Measurements from ENCODE around the gene RIMS3.

DNA sequence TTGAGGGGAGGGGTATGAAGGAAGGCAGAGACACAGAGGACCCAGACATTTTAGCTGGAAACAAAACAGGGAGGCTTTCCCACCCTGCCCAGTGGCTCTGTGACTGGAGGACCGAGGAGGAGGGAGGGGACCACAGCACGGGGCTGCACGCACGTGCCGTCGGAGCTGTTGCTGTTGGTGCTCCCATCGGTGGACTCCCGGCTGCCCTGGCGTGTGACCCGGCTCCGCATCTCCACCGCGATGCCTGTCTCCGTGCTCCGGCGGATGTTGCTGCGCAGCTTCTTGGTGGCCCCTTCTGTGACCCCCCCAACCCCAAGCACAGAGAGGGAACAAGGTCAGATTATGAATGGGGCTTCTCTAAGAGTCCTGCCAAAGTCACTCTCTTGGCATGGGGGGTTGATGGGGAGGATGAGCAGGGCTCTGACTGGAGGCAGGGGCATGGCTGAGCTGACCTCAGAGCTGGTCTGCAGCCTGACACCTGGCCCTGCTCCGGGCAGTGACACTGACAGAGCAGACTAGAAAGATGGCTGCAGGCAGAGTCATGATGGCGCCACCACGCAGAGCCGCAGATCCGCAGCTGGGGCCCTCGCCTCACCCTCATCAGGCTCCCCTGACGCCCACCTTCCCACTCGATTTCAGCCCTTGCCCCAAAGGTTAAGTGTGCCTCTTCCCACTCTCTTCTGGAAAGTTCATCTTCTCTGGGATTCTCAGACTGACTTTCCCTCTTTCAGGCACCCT, 29.6 kb downstream of the RIMS3 start:
- no peak for TF ChIP-seq LEF1 (IDR thresholded peaks at IDR 0.05; ENCODE audit: borderline replicate concordance)
- no peak for TF ChIP-seq BHLHE40 (IDR thresholded peaks at IDR 0.05; ENCODE audit: borderline replicate concordance)
- TF ChIP-seq ZNF384 (IDR thresholded peaks at IDR 0.05): no peak
- no peak for TF ChIP-seq SP1 (IDR thresholded peaks at IDR 0.05)
- no peak for TF ChIP-seq FOXM1 (IDR thresholded peaks at IDR 0.05; ENCODE audit: borderline replicate concordance)
- no peak for TF ChIP-seq SUZ12 (IDR thresholded peaks at IDR 0.05)
- TF ChIP-seq ELF4 (IDR thresholded peaks at IDR 0.05): no peak
- no peak for TF ChIP-seq NFRKB (IDR thresholded peaks at IDR 0.05)
- no peak for TF ChIP-seq TARDBP (IDR thresholded peaks at IDR 0.05)

Measured in HEK293T (cell line).